Measurements from ENCODE around the gene P2RY14. TPM values are rescaled to one million over a fixed set of nuclear protein-coding genes. Genes with fewer than 3 reads are reported as not detected.

The P2RY14 gene
- total and polyA plus RNA-seq, 4 donors = 2.1 to 11.0 (median 2.5) TPM

- Histone ChIP-seq H3K27me3 (ENCODE audit: control insufficient read depth in 3 of 3, insufficient read depth in 3 of 3, low read length in 2 of 3) (no peaks in the 10 kb centered on the region), H3K27ac (ENCODE audit: low read depth in 1 of 2, low read length in 1 of 2) (no peak overlapping the region), H3K4me1 (ENCODE audit: control insufficient read depth in 5 of 5, insufficient read depth in 5 of 5, low read length in 5 of 5) (no peaks in the 10 kb centered on the region), H3K4me3 (no peak overlapping the region), H3K36me3 (ENCODE audit: control insufficient read depth in 4 of 4, insufficient read depth in 4 of 4, low read length in 4 of 4) (no peaks in the 10 kb centered on the region), H3K9me3 (ENCODE audit: control insufficient read depth in 4 of 4, insufficient read depth in 3 of 4, low read length in 3 of 4) (no peaks in the 10 kb centered on the region), H3K9ac (ENCODE audit: insufficient read depth in 1 of 2, low read length in 2 of 2) (no peak overlapping the region)
- no peak for DNase-seq
- 27 to 46% methylated on average over 1 of the region's 1 CpG for WGBS, 2 donors
- ATAC-seq (ENCODE audit: insufficient read depth, low FRiP score) = no peak
- TF ChIP-seq, protein P1, sequence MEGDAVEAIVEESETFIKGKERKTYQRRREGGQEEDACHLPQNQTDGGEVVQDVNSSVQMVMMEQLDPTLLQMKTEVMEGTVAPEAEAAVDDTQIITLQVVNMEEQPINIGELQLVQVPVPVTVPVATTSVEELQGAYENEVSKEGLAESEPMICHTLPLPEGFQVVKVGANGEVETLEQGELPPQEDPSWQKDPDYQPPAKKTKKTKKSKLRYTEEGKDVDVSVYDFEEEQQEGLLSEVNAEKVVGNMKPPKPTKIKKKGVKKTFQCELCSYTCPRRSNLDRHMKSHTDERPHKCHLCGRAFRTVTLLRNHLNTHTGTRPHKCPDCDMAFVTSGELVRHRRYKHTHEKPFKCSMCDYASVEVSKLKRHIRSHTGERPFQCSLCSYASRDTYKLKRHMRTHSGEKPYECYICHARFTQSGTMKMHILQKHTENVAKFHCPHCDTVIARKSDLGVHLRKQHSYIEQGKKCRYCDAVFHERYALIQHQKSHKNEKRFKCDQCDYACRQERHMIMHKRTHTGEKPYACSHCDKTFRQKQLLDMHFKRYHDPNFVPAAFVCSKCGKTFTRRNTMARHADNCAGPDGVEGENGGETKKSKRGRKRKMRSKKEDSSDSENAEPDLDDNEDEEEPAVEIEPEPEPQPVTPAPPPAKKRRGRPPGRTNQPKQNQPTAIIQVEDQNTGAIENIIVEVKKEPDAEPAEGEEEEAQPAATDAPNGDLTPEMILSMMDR (IDR thresholded peaks at IDR 0.05; ENCODE audit: control extremely low read depth, extremely low read depth) = no peak
Observed at GRCh38 chr3:151321526-151321925, 43.2 kb upstream of the P2RY14 start.

DNA sequence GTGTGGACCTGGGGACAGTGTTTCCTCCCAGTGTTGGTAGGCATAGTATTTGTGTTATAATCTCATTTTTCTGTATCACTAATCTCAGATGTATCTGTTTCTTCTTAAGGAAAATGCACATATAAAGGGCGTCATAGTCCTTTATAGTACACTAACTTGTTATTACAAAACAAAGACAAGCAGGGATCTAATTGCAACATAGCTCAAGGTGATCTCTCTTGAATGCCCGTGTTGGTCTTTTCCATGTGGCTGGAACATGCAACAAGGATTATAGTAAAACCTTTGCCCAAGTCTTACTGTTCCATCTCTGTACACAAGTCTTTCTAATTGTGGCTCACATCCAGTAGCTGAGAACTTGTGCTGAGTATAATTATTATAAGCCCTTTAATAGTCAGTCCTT is 41.8 kb upstream of the P2RY14 start:
- no peak for ATAC-seq (ENCODE audit: insufficient read depth, low FRiP score)

GRCh38 chr3:151319628-151320027 is 41.3 kb upstream of the P2RY14 start:
- Histone ChIP-seq H3K9ac (ENCODE audit: insufficient read depth in 1 of 2, low read length in 2 of 2) (no peak overlapping the region), H3K27ac (ENCODE audit: low read depth in 1 of 2, low read length in 1 of 2) (no peak overlapping the region), H3K4me3 (no peak overlapping the region), H3K4me1 (ENCODE audit: control insufficient read depth in 5 of 5, insufficient read depth in 5 of 5, low read length in 5 of 5) (no peaks in the 10 kb centered on the region), H3K27me3 (ENCODE audit: control insufficient read depth in 3 of 3, insufficient read depth in 3 of 3, low read length in 2 of 3) (no peaks in the 10 kb centered on the region), H3K36me3 (ENCODE audit: control insufficient read depth in 4 of 4, insufficient read depth in 4 of 4, low read length in 4 of 4) (no peaks in the 10 kb centered on the region), H3K9me3 (ENCODE audit: control insufficient read depth in 4 of 4, insufficient read depth in 3 of 4, low read length in 3 of 4) (peaks cover 0 to 3% (median 0%) of the 10 kb centered on the region in 4 donors)
- TF ChIP-seq, protein P1 (IDR thresholded peaks at IDR 0.05; ENCODE audit: control extremely low read depth, extremely low read depth) = no peak
- ATAC-seq (ENCODE audit: insufficient read depth, low FRiP score) (no peak), DNase-seq (no peak)
- 85 to 88% methylated on average over 4 of the region's 4 CpGs for WGBS, 2 donors

More for the DNA sequence above, 41.8 kb upstream of the P2RY14 start:
- TF ChIP-seq, protein P1 (IDR thresholded peaks at IDR 0.05; ENCODE audit: control extremely low read depth, extremely low read depth) = no peak
- Histone ChIP-seq H3K27ac (ENCODE audit: low read depth in 1 of 2, low read length in 1 of 2) (no peak overlapping the region), H3K4me1 (ENCODE audit: control insufficient read depth in 5 of 5, insufficient read depth in 5 of 5, low read length in 5 of 5) (no peaks in the 10 kb centered on the region), H3K27me3 (ENCODE audit: control insufficient read depth in 3 of 3, insufficient read depth in 3 of 3, low read length in 2 of 3) (no peaks in the 10 kb centered on the region), H3K36me3 (ENCODE audit: control insufficient read depth in 4 of 4, insufficient read depth in 4 of 4, low read length in 4 of 4) (no peaks in the 10 kb centered on the region), H3K4me3 (no peak overlapping the region), H3K9ac (ENCODE audit: insufficient read depth in 1 of 2, low read length in 2 of 2) (no peak overlapping the region), H3K9me3 (ENCODE audit: control insufficient read depth in 4 of 4, insufficient read depth in 3 of 4, low read length in 3 of 4) (no peaks in the 10 kb centered on the region)
- 58 to 76% methylated on average over 2 of the region's 2 CpGs for WGBS, 2 donors
- no peak for DNase-seq

DNA sequence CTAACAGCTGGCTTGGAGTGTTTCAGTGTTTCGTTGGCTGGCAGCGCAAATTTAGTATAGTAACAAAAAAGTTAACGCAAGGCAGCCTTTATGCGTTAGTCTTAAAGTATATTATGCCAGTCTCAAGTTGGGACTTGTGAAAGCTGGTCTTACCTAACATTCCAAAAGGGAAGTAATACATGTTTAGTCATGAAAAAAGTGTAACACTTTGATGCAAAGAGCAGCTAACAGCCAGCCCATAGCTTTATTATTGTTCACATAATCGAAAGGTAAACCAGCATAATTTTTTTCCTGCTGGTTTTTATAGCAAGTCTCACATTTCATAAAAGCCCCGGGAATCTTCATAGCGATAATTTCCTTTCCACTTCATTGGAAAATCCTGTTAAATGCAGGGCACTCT is 40.6 kb upstream of the P2RY14 start:
- Histone ChIP-seq H3K36me3 (ENCODE audit: control insufficient read depth in 4 of 4, insufficient read depth in 4 of 4, low read length in 4 of 4) (no peaks in the 10 kb centered on the region), H3K9ac (ENCODE audit: insufficient read depth in 1 of 2, low read length in 2 of 2) (no peak overlapping the region), H3K4me1 (ENCODE audit: control insufficient read depth in 5 of 5, insufficient read depth in 5 of 5, low read length in 5 of 5) (no peaks in the 10 kb centered on the region), H3K27ac (ENCODE audit: low read depth in 1 of 2, low read length in 1 of 2) (no peak overlapping the region), H3K9me3 (ENCODE audit: control insufficient read depth in 4 of 4, insufficient read depth in 3 of 4, low read length in 3 of 4) (peaks cover 0 to 3% (median 0%) of the 10 kb centered on the region in 4 donors), H3K27me3 (ENCODE audit: control insufficient read depth in 3 of 3, insufficient read depth in 3 of 3, low read length in 2 of 3) (no peaks in the 10 kb centered on the region), H3K4me3 (no peak overlapping the region)
- 38 to 70% methylated on average over 7 of the region's 7 CpGs for WGBS, 2 donors
- ATAC-seq (ENCODE audit: insufficient read depth, low FRiP score) = no peak
- no peak for DNase-seq
- TF ChIP-seq, protein P1 (IDR thresholded peaks at IDR 0.05; ENCODE audit: control extremely low read depth, extremely low read depth) = no peak
